Measurements from ENCODE around the gene ARL17B.
"Not testable (repeated sequence)": the region's sequence is repeated elsewhere in the genome, so short reads cannot be mapped to it uniquely, and the experiment has no call there.

DNA sequence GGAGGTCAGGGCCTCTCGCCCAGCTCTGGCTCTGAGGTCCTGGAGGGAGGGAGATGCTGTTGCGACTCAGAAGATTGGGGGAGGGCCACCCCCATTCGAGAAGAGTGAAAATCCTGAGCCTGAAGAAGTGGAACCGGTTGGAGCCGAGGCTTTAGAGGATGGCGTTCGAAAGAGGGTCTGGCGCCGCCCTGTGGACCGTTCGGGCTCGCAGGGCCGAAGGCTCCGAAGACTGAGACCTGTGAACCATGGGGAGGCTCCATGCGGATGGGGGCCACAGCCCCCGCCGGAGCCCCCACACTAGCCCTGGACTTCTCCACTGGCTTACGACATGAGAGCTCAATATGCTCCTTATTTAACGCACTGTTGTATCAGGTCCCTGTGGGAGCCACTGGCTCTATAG is 20.3 kb downstream of the ARL17B start:
- TF ChIP-seq, protein P1, sequence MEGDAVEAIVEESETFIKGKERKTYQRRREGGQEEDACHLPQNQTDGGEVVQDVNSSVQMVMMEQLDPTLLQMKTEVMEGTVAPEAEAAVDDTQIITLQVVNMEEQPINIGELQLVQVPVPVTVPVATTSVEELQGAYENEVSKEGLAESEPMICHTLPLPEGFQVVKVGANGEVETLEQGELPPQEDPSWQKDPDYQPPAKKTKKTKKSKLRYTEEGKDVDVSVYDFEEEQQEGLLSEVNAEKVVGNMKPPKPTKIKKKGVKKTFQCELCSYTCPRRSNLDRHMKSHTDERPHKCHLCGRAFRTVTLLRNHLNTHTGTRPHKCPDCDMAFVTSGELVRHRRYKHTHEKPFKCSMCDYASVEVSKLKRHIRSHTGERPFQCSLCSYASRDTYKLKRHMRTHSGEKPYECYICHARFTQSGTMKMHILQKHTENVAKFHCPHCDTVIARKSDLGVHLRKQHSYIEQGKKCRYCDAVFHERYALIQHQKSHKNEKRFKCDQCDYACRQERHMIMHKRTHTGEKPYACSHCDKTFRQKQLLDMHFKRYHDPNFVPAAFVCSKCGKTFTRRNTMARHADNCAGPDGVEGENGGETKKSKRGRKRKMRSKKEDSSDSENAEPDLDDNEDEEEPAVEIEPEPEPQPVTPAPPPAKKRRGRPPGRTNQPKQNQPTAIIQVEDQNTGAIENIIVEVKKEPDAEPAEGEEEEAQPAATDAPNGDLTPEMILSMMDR (IDR thresholded peaks at IDR 0.05; ENCODE audit: insufficient read depth, low read length): not testable (repeated sequence)
- TF ChIP-seq GABPA, POLR2AphosphoS5 (IDR thresholded peaks at IDR 0.05; ENCODE audit: low read depth): not testable (repeated sequence)
